ENCODE data around the gene SLIRP.
"Not testable (repeated sequence)": the region's sequence is repeated elsewhere in the genome, so short reads cannot be mapped to it uniquely, and the experiment has no call there.

GRCh38 chr14:77661562-77661961 lies 46.3 kb upstream of the SLIRP start:
- TF ChIP-seq CTCF, POLR2A, POLR2AphosphoS5 (IDR thresholded peaks at IDR 0.05): not testable (repeated sequence)

Measured in prostate gland (tissue), 2 donors.